HepG2 (cell line): ENCODE data around the gene NEK3. TPM values are rescaled to one million over a fixed set of nuclear protein-coding genes. Genes with fewer than 3 reads are reported as not detected.

ENCODE experiments used
- AGO1 ChIP-seq: fragments of 200-400 bp; formaldehyde crosslinking; IDR thresholded peaks from 2 replicates; pipeline ENCODE4 v1.6.1; 2017; ENCODE audit warnings: mild to moderate bottlenecking, low read depth, low read length, moderate library complexity; ENCODE audit not compliant: poor library complexity, severe bottlenecking
- ARID5B ChIP-seq: IDR thresholded peaks from 2 replicates; pipeline ENCODE4 v1.4.0; 2020; ENCODE audit warnings: mild to moderate bottlenecking, missing genetic modification reagents
- BCL6 ChIP-seq: IDR thresholded peaks from 2 replicates; pipeline ENCODE4 v1.6.1; 2016; ENCODE audit warnings: missing genetic modification reagents, missing compliant biosample characterization
- BRCA1 ChIP-seq: sonication (generic); formaldehyde crosslinking; IDR thresholded peaks from 2 replicates; pipeline ENCODE4 v1.4.0; 2020; ENCODE audit warnings: missing genetic modification reagents
- CREM ChIP-seq, 2 experiments: sonication (generic) in 1 of 2; formaldehyde crosslinking in 1 of 2; IDR thresholded peaks; 2 replicates each; pipeline versions ENCODE4 v1.4.0 to v1.6.1; 2016 to 2020; ENCODE audit warnings: antibody characterized with exemption in 1 of 2, mild to moderate bottlenecking in 1 of 2, missing genetic modification reagents in 1 of 2
- FOXA3 ChIP-seq: IDR thresholded peaks from 2 replicates; pipeline ENCODE4 v1.6.1; 2016; ENCODE audit warnings: missing genetic modification reagents, missing compliant biosample characterization
- MXI1 ChIP-seq: IDR thresholded peaks from 3 replicates; pipeline ENCODE4 v1.6.1; 2012; ENCODE audit warnings: low read depth, low read length, inconsistent platforms, borderline replicate concordance
- NAIF1 ChIP-seq: sonication (generic); formaldehyde crosslinking; IDR thresholded peaks from 2 replicates; pipeline ENCODE4 v1.5.0; 2020; ENCODE audit warnings: mild to moderate bottlenecking, missing genetic modification reagents, borderline replicate concordance
- PPARG ChIP-seq: conservative IDR thresholded peaks from 2 replicates; pipeline ENCODE4 v1.6.1; 2016; ENCODE audit warnings: missing biosample characterization, missing genetic modification reagents
- RFX5 ChIP-seq: IDR thresholded peaks from 2 replicates; pipeline ENCODE4 v1.6.1; 2011; ENCODE audit warnings: low read depth, low read length, improper control_type of control experiment
- SOX6 ChIP-seq, 2 experiments: fragments of 450-650 bp in 1 of 2; sonication (generic) in 1 of 2; formaldehyde crosslinking in 1 of 2; IDR thresholded peaks; 2 replicates each; pipeline versions ENCODE4 v1.4.0 to v1.6.1; 2017 to 2020; ENCODE audit warnings: antibody characterized with exemption in 1 of 2, mild to moderate bottlenecking in 1 of 2, missing genetic modification reagents in 1 of 2
- TCF12 ChIP-seq, 2 experiments: fragments of 450-650 bp in 1 of 2; sonication (generic) in 1 of 2; formaldehyde crosslinking in 1 of 2; IDR thresholded peaks; 2 replicates each; pipeline versions ENCODE4 v1.6.1 to v1.8.0; 2017 to 2022; ENCODE audit warnings: antibody characterized with exemption in 1 of 2, mild to moderate bottlenecking in 1 of 2, missing genetic modification reagents in 1 of 2, moderate library complexity in 1 of 2
- TCF7L2 ChIP-seq: IDR thresholded peaks from 2 replicates; pipeline ENCODE4 v1.6.1; 2011; ENCODE audit warnings: mild to moderate bottlenecking, low read depth, low read length, moderate library complexity
- THAP11 ChIP-seq: IDR thresholded peaks from 2 replicates; pipeline ENCODE4 v1.6.1; 2016; ENCODE audit warnings: missing biosample characterization, missing genetic modification reagents
- ZBTB21 ChIP-seq: sonication (generic); formaldehyde crosslinking; IDR thresholded peaks from 2 replicates; pipeline ENCODE4 v1.4.0; 2020; ENCODE audit warnings: missing genetic modification reagents
- ZFP62 ChIP-seq: sonication (generic); formaldehyde crosslinking; IDR thresholded peaks from 2 replicates; pipeline ENCODE4 v1.4.0; 2020; ENCODE audit warnings: missing genetic modification reagents
- ZFYVE20 ChIP-seq: sonication (generic); formaldehyde crosslinking; IDR thresholded peaks from 2 replicates; pipeline ENCODE4 v1.8.0; 2023; ENCODE audit warnings: low read depth, mild to moderate bottlenecking, moderate library complexity, missing genetic modification reagents, borderline replicate concordance
- ZNF136 ChIP-seq: sonication (generic); formaldehyde crosslinking; IDR thresholded peaks from 2 replicates; pipeline ENCODE4 v1.8.1; 2022; ENCODE audit warnings: low read depth, mild to moderate bottlenecking, moderate library complexity, missing genetic modification reagents
- ZNF230 ChIP-seq: sonication (generic); formaldehyde crosslinking; IDR thresholded peaks from 2 replicates; pipeline ENCODE4 v1.4.0; 2020; ENCODE audit warnings: mild to moderate bottlenecking, missing genetic modification reagents
- ZNF605 ChIP-seq: sonication (generic); formaldehyde crosslinking; IDR thresholded peaks from 2 replicates; pipeline ENCODE4 v1.8.0; 2022; ENCODE audit warnings: mild to moderate bottlenecking, missing genetic modification reagents
- ZNF646 ChIP-seq: sonication (generic); formaldehyde crosslinking; IDR thresholded peaks from 2 replicates; pipeline ENCODE4 v1.9.0; 2021; ENCODE audit warnings: mild to moderate bottlenecking, missing genetic modification reagents
- ZSCAN9 ChIP-seq: IDR thresholded peaks from 2 replicates; pipeline ENCODE4 v1.6.1; 2016; ENCODE audit warnings: borderline replicate concordance
- polyA plus RNA-seq, 8 experiments: library from polyadenylated mRNA; depleted of rRNA in 3 of 8; stranded (reverse) in 7 of 8; unstranded in 1 of 8; fragments of >200 nt; fragmentation: Illumina TruSeq in 4 of 8; extraction: Trizol in 4 of 8; gene quantifications; 2 replicates each; pipeline versions ENCODE4 v1.2.1 to v1.2.3, GENCODE V29; 2011 to 2016; ENCODE audit warnings: low read depth in 4 of 8, missing spikeins in 1 of 8, mixed read lengths in 1 of 8; ENCODE audit not compliant: insufficient read depth in 1 of 8
- total RNA-seq, 5 experiments: library from RNA; depleted of rRNA; stranded (reverse); fragments of >200 nt; fragmentation: Illumina TruSeq; extraction: Trizol; gene quantifications; 2 replicates each; pipeline ENCODE4 v1.2.3, GENCODE V29; 2016; ENCODE audit warnings: low read depth in 1 of 5

The NEK3 gene
- total and polyA plus RNA-seq, 2 of the 13 experiments (the other 11 are each of a cell fraction or from before 2014, with no cell fraction given): 36.7 to 68.2 TPM

GRCh38 chr13:52164989-52165388 lies 5.6 kb upstream of the NEK3 start (continued):
- no peak for TF ChIP-seq ZNF646 (CRISPR knock-in tag)
- no peak for TF ChIP-seq THAP11 (CRISPR knock-in tag)
- no peak for TF ChIP-seq RFX5
- no peak for TF ChIP-seq ZNF136 (CRISPR knock-in tag)
- no peak for TF ChIP-seq TCF7L2
- TF ChIP-seq FOXA3 (CRISPR knock-in tag): peak; percentile 29; the same call in 1 of the 2 replicates
- no peak for TF ChIP-seq MXI1
- TF ChIP-seq AGO1: no peak
- TF ChIP-seq BCL6 (CRISPR knock-in tag): no peak
- TF ChIP-seq CREM (IDR thresholded peaks at IDR 0.05): no peak
- no peak for TF ChIP-seq CREM (CRISPR knock-in tag; IDR thresholded peaks at IDR 0.05)
- TF ChIP-seq BRCA1 (CRISPR knock-in tag): no peak
- no peak for TF ChIP-seq ZBTB21 (CRISPR knock-in tag)
- TF ChIP-seq PPARG: 0 out of 2 replicates have a peak, but pooled peaks have one; percentile 35
- no peak for TF ChIP-seq ZFP62 (CRISPR knock-in tag)
- no peak for TF ChIP-seq SOX6 (IDR thresholded peaks at IDR 0.05)
- TF ChIP-seq SOX6 (CRISPR knock-in tag; IDR thresholded peaks at IDR 0.05): peak; percentile 18; the same call in 1 of the 2 replicates
- TF ChIP-seq ZFYVE20 (CRISPR knock-in tag): no peak
- TF ChIP-seq ZNF230 (CRISPR knock-in tag): no peak
- TF ChIP-seq NAIF1 (CRISPR knock-in tag): no peak
- TF ChIP-seq ZSCAN9 (CRISPR knock-in tag): no peak
- TF ChIP-seq ZNF605 (CRISPR knock-in tag): no peak
- peak; percentile 30; the same call in 1 of the 2 replicates for TF ChIP-seq ARID5B (CRISPR knock-in tag)
- no peak for TF ChIP-seq TCF12 (IDR thresholded peaks at IDR 0.05)
- no peak for TF ChIP-seq TCF12 (CRISPR knock-in tag; IDR thresholded peaks at IDR 0.05)
